ENCODE measurements around the gene KANSL1. TPM values are rescaled to one million over a fixed set of nuclear protein-coding genes. Genes with fewer than 3 reads are reported as not detected.

The KANSL1 gene
- total and polyA plus RNA-seq, 2 donors from 2014 or later = 13.7 to 97.3 TPM

DNA sequence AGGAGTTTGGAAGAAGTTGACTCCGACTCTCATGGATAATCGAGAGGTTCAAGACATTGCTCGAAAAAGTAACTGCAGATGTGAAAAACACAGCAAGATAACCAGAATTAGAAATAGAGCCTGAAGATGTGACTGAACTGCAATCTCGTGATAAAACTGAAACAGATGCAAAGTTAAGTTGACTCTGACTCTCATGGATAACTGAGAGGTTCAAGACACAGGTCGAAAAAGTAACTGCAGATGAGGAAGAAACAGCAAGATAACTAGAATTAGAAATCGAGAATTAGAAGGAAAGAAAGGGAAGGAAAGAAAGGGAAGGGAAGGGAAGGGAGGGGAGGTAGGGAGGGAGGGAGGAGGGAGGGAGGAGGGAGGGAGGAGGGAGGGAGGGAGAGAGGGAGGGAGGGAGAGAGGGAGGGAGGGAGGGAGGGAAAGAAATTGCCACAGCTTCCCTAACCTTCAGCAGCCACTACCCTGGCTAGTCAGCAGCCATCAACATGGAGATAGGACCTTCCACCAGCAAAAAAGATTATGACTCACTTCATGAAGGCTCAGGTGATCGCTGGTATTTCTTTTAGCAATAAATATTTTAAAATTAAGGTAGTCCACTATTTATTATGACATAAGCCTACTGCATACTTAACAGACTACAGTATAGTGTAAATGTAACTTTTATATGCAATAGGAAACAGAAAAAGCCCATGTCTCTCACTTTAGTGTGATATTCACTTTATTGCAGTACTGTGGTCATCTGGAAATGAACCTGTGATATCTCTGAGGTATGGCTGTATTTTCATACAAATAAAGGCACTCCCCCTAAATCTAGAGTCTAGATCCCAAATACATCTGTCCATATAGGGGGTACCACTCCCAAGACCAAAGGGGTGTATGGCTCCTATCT is 68.3 kb downstream of the KANSL1 start:
- intact Hi-C loops (cut with DNase I) = loop anchor here (10.0 kb wide), 1 partner anchor 50 kb away; no protein-coding TSS in a partner anchor
- DNase-seq (no peak), FAIRE-seq (no peak)
- Histone ChIP-seq H3K4me1 (ENCODE audit: control insufficient read depth in 2 of 3, insufficient read depth in 2 of 3, low read depth in 1 of 3, low read length in 3 of 3) (peaks cover 0 to 22% (median 20%) of the 10 kb centered on the region in 3 donors), H3K4me3 (ENCODE audit: low read length in 3 of 3) (no peak overlapping the region), H3K36me3 (ENCODE audit: control insufficient read depth in 2 of 3, insufficient read depth in 3 of 3, low read length in 3 of 3) (no peaks in the 10 kb centered on the region), H3K9ac (ENCODE audit: low read length in 3 of 3) (no peak overlapping the region), H3K27ac (ENCODE audit: low read depth in 2 of 2, low read length in 2 of 2) (no peak overlapping the region), H3K9me3 (ENCODE audit: control insufficient read depth in 2 of 3, insufficient read depth in 1 of 3, low read length in 3 of 3) (no peaks in the 10 kb centered on the region), H3K27me3 (ENCODE audit: control insufficient read depth, insufficient read depth, low read length) (no peaks in the 10 kb centered on the region)
- TF ChIP-seq, protein P1, sequence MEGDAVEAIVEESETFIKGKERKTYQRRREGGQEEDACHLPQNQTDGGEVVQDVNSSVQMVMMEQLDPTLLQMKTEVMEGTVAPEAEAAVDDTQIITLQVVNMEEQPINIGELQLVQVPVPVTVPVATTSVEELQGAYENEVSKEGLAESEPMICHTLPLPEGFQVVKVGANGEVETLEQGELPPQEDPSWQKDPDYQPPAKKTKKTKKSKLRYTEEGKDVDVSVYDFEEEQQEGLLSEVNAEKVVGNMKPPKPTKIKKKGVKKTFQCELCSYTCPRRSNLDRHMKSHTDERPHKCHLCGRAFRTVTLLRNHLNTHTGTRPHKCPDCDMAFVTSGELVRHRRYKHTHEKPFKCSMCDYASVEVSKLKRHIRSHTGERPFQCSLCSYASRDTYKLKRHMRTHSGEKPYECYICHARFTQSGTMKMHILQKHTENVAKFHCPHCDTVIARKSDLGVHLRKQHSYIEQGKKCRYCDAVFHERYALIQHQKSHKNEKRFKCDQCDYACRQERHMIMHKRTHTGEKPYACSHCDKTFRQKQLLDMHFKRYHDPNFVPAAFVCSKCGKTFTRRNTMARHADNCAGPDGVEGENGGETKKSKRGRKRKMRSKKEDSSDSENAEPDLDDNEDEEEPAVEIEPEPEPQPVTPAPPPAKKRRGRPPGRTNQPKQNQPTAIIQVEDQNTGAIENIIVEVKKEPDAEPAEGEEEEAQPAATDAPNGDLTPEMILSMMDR (IDR thresholded peaks at IDR 0.05; ENCODE audit: borderline replicate concordance, extremely low read depth, insufficient read depth) = no peak

GRCh38 chr17:46123607-46124006 is 69.6 kb downstream of the KANSL1 start:
- no peak overlapping the region for H3K27ac ChIP-seq (ENCODE audit: low read depth in 2 of 2, low read length in 2 of 2)
- no peak overlapping the region for H3K9ac ChIP-seq (ENCODE audit: low read length in 3 of 3)
- TF ChIP-seq, protein P1 (IDR thresholded peaks at IDR 0.05; ENCODE audit: borderline replicate concordance, extremely low read depth, insufficient read depth) = no peak
- no peaks in the 10 kb centered on the region for H3K27me3 ChIP-seq (ENCODE audit: control insufficient read depth, insufficient read depth, low read length)
- no peaks in the 10 kb centered on the region for H3K36me3 ChIP-seq (ENCODE audit: control insufficient read depth in 2 of 3, insufficient read depth in 3 of 3, low read length in 3 of 3)
- no peak for FAIRE-seq
- intact Hi-C loops (cut with DNase I) = loop anchor here (10.0 kb wide), 1 partner anchor 49 kb away; no protein-coding TSS in a partner anchor
- no peak overlapping the region for H3K4me3 ChIP-seq (ENCODE audit: low read length in 3 of 3)
- H3K4me1 ChIP-seq (ENCODE audit: control insufficient read depth in 2 of 3, insufficient read depth in 2 of 3, low read depth in 1 of 3, low read length in 3 of 3) = peaks cover 0 to 24% (median 15%) of the 10 kb centered on the region in 3 donors
- DNase-seq = no peak
- no peaks in the 10 kb centered on the region for H3K9me3 ChIP-seq (ENCODE audit: control insufficient read depth in 2 of 3, insufficient read depth in 1 of 3, low read length in 3 of 3)

DNA sequence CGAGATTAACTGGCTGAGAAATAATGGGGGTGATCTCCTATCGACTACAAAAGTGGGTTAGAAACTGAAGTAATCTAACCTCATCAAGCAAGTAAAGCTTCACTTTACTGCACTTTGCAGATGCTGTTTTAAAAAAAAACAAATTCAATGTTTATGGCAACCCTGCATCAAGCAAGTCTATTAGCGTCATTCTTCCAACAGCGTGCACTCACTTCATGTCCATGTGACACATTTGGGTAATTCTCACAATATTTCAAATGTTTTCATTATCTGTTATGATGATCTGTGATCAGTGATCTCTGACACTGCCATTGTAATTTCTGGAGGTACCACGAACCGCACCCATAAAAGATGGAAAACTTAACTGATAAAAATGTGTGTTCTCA is 70.8 kb downstream of the KANSL1 start:
- no peak overlapping the region for H3K9ac ChIP-seq (ENCODE audit: low read length in 3 of 3)
- intact Hi-C loops (cut with DNase I) = loop anchor here (10.0 kb wide), 1 partner anchor 48 kb away; no protein-coding TSS in a partner anchor
- FAIRE-seq (no peak), DNase-seq (no peak)
- no peaks in the 10 kb centered on the region for H3K36me3 ChIP-seq (ENCODE audit: control insufficient read depth in 2 of 3, insufficient read depth in 3 of 3, low read length in 3 of 3)
- no peaks in the 10 kb centered on the region for H3K9me3 ChIP-seq (ENCODE audit: control insufficient read depth in 2 of 3, insufficient read depth in 1 of 3, low read length in 3 of 3)
- H3K4me3 ChIP-seq (ENCODE audit: low read length in 3 of 3) = no peak overlapping the region
- TF ChIP-seq, protein P1 (IDR thresholded peaks at IDR 0.05; ENCODE audit: borderline replicate concordance, extremely low read depth, insufficient read depth) = no peak
- no peak overlapping the region for H3K27ac ChIP-seq (ENCODE audit: low read depth in 2 of 2, low read length in 2 of 2)
- H3K27me3 ChIP-seq (ENCODE audit: control insufficient read depth, insufficient read depth, low read length) = no peaks in the 10 kb centered on the region
- peaks cover 0 to 25% (median 10%) of the 10 kb centered on the region in 3 donors for H3K4me1 ChIP-seq (ENCODE audit: control insufficient read depth in 2 of 3, insufficient read depth in 2 of 3, low read depth in 1 of 3, low read length in 3 of 3)

All from kidney (tissue), 14 donors.